ENCODE measurements around the gene RAB11FIP3. TPM values are rescaled to one million over a fixed set of nuclear protein-coding genes. Genes with fewer than 3 reads are reported as not detected.
A peak's percentile ranks its signal among the peaks of the same experiment; 100 is the strongest.
"Not testable (repeated sequence)": the region's sequence is repeated elsewhere in the genome, so short reads cannot be mapped to it uniquely, and the experiment has no call there.

RAB11FIP3 gene
- total and polyA plus RNA-seq, 12 donors = 12.7 to 63.4 (median 40.8) TPM

GRCh38 chr16:468068-468821, 42.8 kb downstream of the RAB11FIP3 start:
- Histone ChIP-seq H3K4me1 (replicated peaks in 1 of 2) (no peaks in the 10 kb centered on the region), H3K9me3 (replicated peaks in 1 of 3) (no peaks in the 10 kb centered on the region), H3K4me3 (no peak overlapping the region), H3K27ac (no peak overlapping the region), H3K36me3 (replicated peaks in 1 of 2) (peaks cover 0 to 5% of the 10 kb centered on the region in 2 donors), H3K27me3 (no peaks in the 10 kb centered on the region)
- intact Hi-C loops (cut with DNase I) = no loop called here
- DNase-seq = peak in 1 of 7 donors; percentile 73
- no peak for TF ChIP-seq POLR2A (IDR thresholded peaks at IDR 0.05)
- TF ChIP-seq, protein P1, sequence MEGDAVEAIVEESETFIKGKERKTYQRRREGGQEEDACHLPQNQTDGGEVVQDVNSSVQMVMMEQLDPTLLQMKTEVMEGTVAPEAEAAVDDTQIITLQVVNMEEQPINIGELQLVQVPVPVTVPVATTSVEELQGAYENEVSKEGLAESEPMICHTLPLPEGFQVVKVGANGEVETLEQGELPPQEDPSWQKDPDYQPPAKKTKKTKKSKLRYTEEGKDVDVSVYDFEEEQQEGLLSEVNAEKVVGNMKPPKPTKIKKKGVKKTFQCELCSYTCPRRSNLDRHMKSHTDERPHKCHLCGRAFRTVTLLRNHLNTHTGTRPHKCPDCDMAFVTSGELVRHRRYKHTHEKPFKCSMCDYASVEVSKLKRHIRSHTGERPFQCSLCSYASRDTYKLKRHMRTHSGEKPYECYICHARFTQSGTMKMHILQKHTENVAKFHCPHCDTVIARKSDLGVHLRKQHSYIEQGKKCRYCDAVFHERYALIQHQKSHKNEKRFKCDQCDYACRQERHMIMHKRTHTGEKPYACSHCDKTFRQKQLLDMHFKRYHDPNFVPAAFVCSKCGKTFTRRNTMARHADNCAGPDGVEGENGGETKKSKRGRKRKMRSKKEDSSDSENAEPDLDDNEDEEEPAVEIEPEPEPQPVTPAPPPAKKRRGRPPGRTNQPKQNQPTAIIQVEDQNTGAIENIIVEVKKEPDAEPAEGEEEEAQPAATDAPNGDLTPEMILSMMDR (IDR thresholded peaks at IDR 0.05) = no peak
- 81 to 86% (median 85%) methylated on average over 16 to 19 of the region's 19 CpGs for WGBS, 4 donors

DNA sequence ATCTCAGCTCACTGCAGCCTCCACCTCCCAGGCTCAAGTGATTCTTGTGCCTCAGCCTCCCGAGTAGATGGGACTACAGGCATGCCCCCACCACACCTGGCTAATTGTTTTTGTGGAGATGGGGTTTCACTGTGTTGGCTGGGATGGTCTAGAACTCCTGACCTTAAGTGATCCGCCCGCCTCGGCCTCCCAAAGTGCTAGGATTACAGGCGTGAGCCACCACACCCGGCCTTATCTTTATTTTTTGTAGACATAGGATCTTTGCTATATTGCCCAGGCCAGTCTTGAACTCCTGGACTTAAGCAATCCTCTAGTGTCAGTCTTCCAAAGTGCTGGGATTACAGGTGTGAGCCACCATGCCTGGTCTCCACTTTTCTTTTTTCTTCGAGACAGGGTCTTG, 44.0 kb downstream of the RAB11FIP3 start:
- H3K27ac ChIP-seq; H3K4me1 ChIP-seq (replicated peaks in 1 of 2); H3K36me3 ChIP-seq (replicated peaks in 1 of 2); H3K9me3 ChIP-seq (replicated peaks in 1 of 3); DNase-seq; intact Hi-C loops (cut with DNase I); H3K27me3 ChIP-seq; H3K4me3 ChIP-seq: not testable (repeated sequence)
- 94 to 96% (median 96%) methylated on average over 7 of the region's 7 CpGs for WGBS, 4 donors

GRCh38 chr16:470418-470817, 45.0 kb downstream of the RAB11FIP3 start:
- Histone ChIP-seq H3K4me1 (replicated peaks in 1 of 2) (no peaks in the 10 kb centered on the region), H3K36me3 (replicated peaks in 1 of 2) (peaks cover 0 to 5% of the 10 kb centered on the region in 2 donors), H3K9me3 (replicated peaks in 1 of 3) (no peaks in the 10 kb centered on the region), H3K4me3 (no peak overlapping the region), H3K27me3 (no peaks in the 10 kb centered on the region), H3K27ac (no peak overlapping the region)
- no peak for DNase-seq
- intact Hi-C loops (cut with DNase I) = no loop called here
- TF ChIP-seq, protein P1 (IDR thresholded peaks at IDR 0.05) = no peak
- no peak for TF ChIP-seq POLR2A (IDR thresholded peaks at IDR 0.05)
- WGBS, 4 donors = 84 to 91% (median 87%) methylated on average over 4 of the region's 4 CpGs

GRCh38 chr16:471353-472198, 46.1 kb downstream of the RAB11FIP3 start:
- 83 to 92% (median 86%) methylated on average over 20 to 32 of the region's 32 CpGs for WGBS, 4 donors
- intact Hi-C loops (cut with DNase I) = no loop called here
- Histone ChIP-seq H3K9me3 (replicated peaks in 1 of 3) (no peaks in the 10 kb centered on the region), H3K4me3 (no peak overlapping the region), H3K4me1 (replicated peaks in 1 of 2) (no peaks in the 10 kb centered on the region), H3K36me3 (replicated peaks in 1 of 2) (peaks cover 0 to 5% of the 10 kb centered on the region in 2 donors), H3K27ac (no peak overlapping the region), H3K27me3 (no peaks in the 10 kb centered on the region)
- DNase-seq = no peak
- no peak for TF ChIP-seq POLR2A (IDR thresholded peaks at IDR 0.05)
- TF ChIP-seq, protein P1 (IDR thresholded peaks at IDR 0.05) = no peak

Data from adrenal gland (tissue), 12 donors.